B cell (primary cell): ENCODE results near the gene DNAH8. TPM values are rescaled to one million over a fixed set of nuclear protein-coding genes. Genes with fewer than 3 reads are reported as not detected.

Experiments used
- ATAC-seq: fragments of 200-7000 bp; cut with Tn5 transposase; one replicate; pipeline ENCODE4 v1.10.0; 2021; ENCODE audit warnings: low read depth, mild to moderate bottlenecking, moderate number of reproducible peaks, moderate library complexity
- CTCF ChIA-PET: fragments of 350-600 bp; sonication (Branson Sonifier 250); formaldehyde crosslinking; loops from one replicate; lab custom pipeline; 2021; ENCODE audit warnings: antibody characterized with exemption, inconsistent platforms; lab: Charles Lee
- POLR2A ChIA-PET: fragments of 350-600 bp; sonication (Branson Sonifier 250); formaldehyde crosslinking; loops from one replicate; lab custom pipeline; 2021; ENCODE audit warnings: antibody characterized with exemption; lab: Charles Lee
- DNase-seq: peaks from one replicate; pipeline ENCODE4 v3.0.0; 2013
- H2AFZ ChIP-seq: 2 replicates; pipeline ENCODE4 v1.6.1; 2012; ENCODE audit warnings: mild to moderate bottlenecking, low read depth, low read length; ENCODE audit not compliant: insufficient read depth, poor library complexity, severe bottlenecking
- H3K27ac ChIP-seq, 2 donors: 1 replicate in 1 of 2; 2 replicates in 1 of 2; pipeline ENCODE4 v1.5.1; 2012 to 2013; ENCODE audit warnings: low read length in 2 of 2, mild to moderate bottlenecking in 2 of 2, moderate library complexity in 1 of 2
- H3K27me3 ChIP-seq, 4 experiments: fragments of 200-600 bp in 1 of 4; sonication (generic) in 1 of 4; replicated peaks in 1 of 4; 1 replicate in 2 of 4; 2 replicates in 2 of 4; pipeline versions ENCODE4 v1.6.1 to v1.7.0; 2013 to 2016; ENCODE audit warnings: low read length in 3 of 4, mild to moderate bottlenecking in 2 of 4, mixed read lengths in 1 of 4, moderate library complexity in 1 of 4; ENCODE audit not compliant: insufficient read depth in 4 of 4, control insufficient read depth in 3 of 4; ENCODE audit errors: control extremely low read depth in 1 of 4
- H3K36me3 ChIP-seq, 2 experiments: replicated peaks in 1 of 2; 1 replicate in 1 of 2; 2 replicates in 1 of 2; pipeline versions ENCODE4 v1.6.1 to v1.7.1; 2013; ENCODE audit warnings: low read length in 1 of 2; ENCODE audit not compliant: insufficient read depth in 2 of 2, control insufficient read depth in 1 of 2; ENCODE audit errors: control extremely low read depth in 1 of 2, extremely low read depth in 1 of 2
- H3K4me1 ChIP-seq, 2 donors: fragments of 200-600 bp in 1 of 2; sonication (generic) in 1 of 2; 1 replicate in 1 of 2; 2 replicates in 1 of 2; pipeline versions ENCODE4 v1.5.1 to v1.6.1; 2013 to 2017; ENCODE audit warnings: low read length in 2 of 2; ENCODE audit not compliant: control insufficient read depth in 2 of 2, insufficient read depth in 2 of 2
- H3K4me2 ChIP-seq: replicated peaks from 2 replicates; pipeline ENCODE3; 2012; ENCODE audit warnings: mild to moderate bottlenecking, low read depth, low read length; ENCODE audit not compliant: poor library complexity, severe bottlenecking
- H3K4me3 ChIP-seq, 5 experiments: fragments of 200-600 bp in 1 of 5; sonication (generic) in 1 of 5; 1 replicate in 3 of 5; 2 replicates in 2 of 5; pipeline versions ENCODE4 v1.5.1 to v1.7.0; 2011 to 2016; ENCODE audit warnings: low read length in 4 of 5, mild to moderate bottlenecking in 4 of 5, low read depth in 2 of 5, control low read depth in 1 of 5, moderate library complexity in 1 of 5; ENCODE audit not compliant: insufficient read depth in 1 of 5; ENCODE audit errors: control extremely low read depth in 1 of 5, extremely low read depth in 1 of 5
- H3K79me2 ChIP-seq: fragments of 200-600 bp; sonication (generic); one replicate; pipeline ENCODE4 v1.6.0; 2016; ENCODE audit warnings: low read length; ENCODE audit not compliant: control insufficient read depth, insufficient read depth
- H3K9ac ChIP-seq: fragments of 200-600 bp; sonication (generic); 2 replicates; pipeline ENCODE4 v1.6.1; 2017; ENCODE audit warnings: mild to moderate bottlenecking, low read length, moderate library complexity
- H3K9me3 ChIP-seq, 3 donors: one replicate each; pipeline versions ENCODE4 v1.6.1 to v1.7.1; 2013; ENCODE audit warnings: low read length in 2 of 3; ENCODE audit not compliant: control insufficient read depth in 2 of 3, insufficient read depth in 1 of 3; ENCODE audit errors: control extremely low read depth in 1 of 3
- H4K20me1 ChIP-seq: 2 replicates; pipeline ENCODE4 v1.6.0; 2012; ENCODE audit warnings: mild to moderate bottlenecking, low read length; ENCODE audit not compliant: insufficient read depth, control insufficient read depth, poor library complexity, severe bottlenecking
- H3K27ac Mint-ChIP-seq: one replicate; pipeline ENCODE4 v1.8.0; 2021; ENCODE audit warnings: mixed read lengths
- H3K27me3 Mint-ChIP-seq: one replicate; pipeline ENCODE4 v1.8.0; 2021; ENCODE audit warnings: mixed read lengths
- H3K4me1 Mint-ChIP-seq: one replicate; pipeline ENCODE4 v1.8.0; 2021; ENCODE audit warnings: mixed read lengths
- H3K4me3 Mint-ChIP-seq: one replicate; pipeline ENCODE4 v1.8.0; 2021; ENCODE audit warnings: mixed read lengths
- H3K9me3 Mint-ChIP-seq: one replicate; pipeline ENCODE4 v1.8.0; 2022; ENCODE audit warnings: mixed read lengths; ENCODE audit not compliant: insufficient read depth
- EZH2 ChIP-seq: IDR thresholded peaks from 2 replicates; pipeline ENCODE4 v1.6.1; 2012; ENCODE audit warnings: borderline replicate concordance, low read depth, mild to moderate bottlenecking, moderate library complexity, low read length; ENCODE audit not compliant: insufficient read depth, poor library complexity, severe bottlenecking
- WGBS: methylation state at CpG from one replicate; pipeline ENCODE4 v1.1.5; 2013; ENCODE audit warnings: missing lambda C conversion rate; ENCODE audit not compliant: insufficient coverage; 5-methylcytosine and 5-hydroxymethylcytosine counted together
- intact Hi-C: fragments of 100-400 bp; cut with micrococcal nuclease; formaldehyde crosslinking; loops from one replicate; pipeline ENCODE4 v1.10.0; 2022
- polyA plus RNA-seq: library from polyadenylated mRNA; depleted of rRNA; stranded (reverse); fragments of >200 nt; gene quantifications from 2 replicates; pipeline ENCODE4 v1.2.3, GENCODE V29; 2012
- total RNA-seq, 2 donors: library from RNA; stranded (reverse); fragments of 120-200 nt in 1 of 2; gene quantifications; 1 replicate in 1 of 2; 2 replicates in 1 of 2; pipeline versions ENCODE4 v1.2.3 to v1.2.4, GENCODE V29; 2013 to 2022
- TF ChIP-seq, protein P1 (sequence below): fragments of 200-600 bp; IDR thresholded peaks from one replicate; pipeline ENCODE4 v1.8.0; 2022; ENCODE audit warnings: antibody characterized with exemption, mild to moderate bottlenecking

The DNAH8 gene
- total and polyA plus RNA-seq, 2 donors (not counting 1 experiment from before 2014, with no cell fraction given), result 0.69 to 1.1 TPM

DNA sequence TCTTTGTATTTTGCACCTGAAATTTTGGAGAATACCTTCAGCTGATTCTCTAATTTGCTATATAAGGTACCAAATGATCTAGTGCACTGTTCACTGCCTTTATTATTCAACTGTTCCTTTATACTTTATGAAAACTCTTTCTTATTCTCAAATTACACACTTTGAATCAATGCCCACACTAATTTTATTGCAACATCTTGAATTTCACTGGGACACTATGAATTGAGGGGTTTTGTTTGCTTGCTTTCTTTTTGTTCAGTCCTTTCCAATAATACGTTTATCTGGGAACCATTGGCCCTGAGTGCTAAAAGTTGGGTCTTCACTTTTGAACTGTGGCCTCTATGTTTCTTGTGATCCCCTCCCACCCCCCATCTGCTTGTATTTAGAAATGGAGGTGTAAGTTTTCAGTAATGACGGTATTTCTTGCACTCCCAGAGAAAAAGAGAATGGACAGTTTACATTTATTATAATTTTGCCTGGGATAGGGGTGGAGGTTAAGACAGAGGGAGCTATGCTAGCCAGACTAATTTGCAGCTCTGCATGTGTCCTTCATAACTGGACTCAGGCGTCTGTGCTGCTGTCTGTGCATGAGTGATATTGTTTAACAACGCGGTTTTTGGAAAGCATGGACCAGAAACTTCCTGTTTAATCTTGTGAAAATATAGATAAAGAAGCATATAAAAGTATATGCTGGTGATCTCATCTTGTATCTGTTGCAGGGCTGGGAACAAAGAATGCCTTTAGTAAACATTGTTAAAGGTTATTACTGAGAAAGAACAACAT lies 98.1 kb downstream of the DNAH8 start:
- WGBS, result no CpG with 5 or more reads among the region's 5 CpGs
- no peak for ATAC-seq
- Histone ChIP-seq H3K79me2 (no peaks in the 10 kb centered on the region), H3K27ac (no peak overlapping the region), H3K27me3 (peaks cover 0 to 6% (median 0%) of the 10 kb centered on the region in 4 experiments), H3K4me2 (no peak overlapping the region), H3K36me3 (no peaks in the 10 kb centered on the region), H4K20me1 (no peaks in the 10 kb centered on the region), H3K4me1 (no peaks in the 10 kb centered on the region), H3K9me3 (no peaks in the 10 kb centered on the region), H2AFZ (no peak overlapping the region), H3K9ac (no peak overlapping the region), H3K4me3 (no peak overlapping the region)
- TF ChIP-seq EZH2, result no peak
- Mint-ChIP-seq H3K4me1 (no peaks in the 10 kb centered on the region), H3K4me3 (no peak overlapping the region), H3K27me3 (no peaks in the 10 kb centered on the region), H3K27ac (no peak overlapping the region), H3K9me3 (no peaks in the 10 kb centered on the region)
- intact Hi-C loops, result no loop called here
- ChIA-PET CTCF (no interaction called here), POLR2A (no interaction called here)
- no peak for DNase-seq

- no peak overlapping the region for H3K27ac ChIP-seq
- H2AFZ ChIP-seq, result no peak overlapping the region
- no peaks in the 10 kb centered on the region for H3K9me3 ChIP-seq
- ChIA-PET POLR2A (no interaction called here), CTCF (no interaction called here)
- peaks cover 0 to 6% (median under 1%) of the 10 kb centered on the region in 4 experiments for H3K27me3 ChIP-seq
- H3K27me3 Mint-ChIP-seq, result peaks cover 6% of the 10 kb centered on the region
- no peak for TF ChIP-seq EZH2
- TF ChIP-seq, protein P1, sequence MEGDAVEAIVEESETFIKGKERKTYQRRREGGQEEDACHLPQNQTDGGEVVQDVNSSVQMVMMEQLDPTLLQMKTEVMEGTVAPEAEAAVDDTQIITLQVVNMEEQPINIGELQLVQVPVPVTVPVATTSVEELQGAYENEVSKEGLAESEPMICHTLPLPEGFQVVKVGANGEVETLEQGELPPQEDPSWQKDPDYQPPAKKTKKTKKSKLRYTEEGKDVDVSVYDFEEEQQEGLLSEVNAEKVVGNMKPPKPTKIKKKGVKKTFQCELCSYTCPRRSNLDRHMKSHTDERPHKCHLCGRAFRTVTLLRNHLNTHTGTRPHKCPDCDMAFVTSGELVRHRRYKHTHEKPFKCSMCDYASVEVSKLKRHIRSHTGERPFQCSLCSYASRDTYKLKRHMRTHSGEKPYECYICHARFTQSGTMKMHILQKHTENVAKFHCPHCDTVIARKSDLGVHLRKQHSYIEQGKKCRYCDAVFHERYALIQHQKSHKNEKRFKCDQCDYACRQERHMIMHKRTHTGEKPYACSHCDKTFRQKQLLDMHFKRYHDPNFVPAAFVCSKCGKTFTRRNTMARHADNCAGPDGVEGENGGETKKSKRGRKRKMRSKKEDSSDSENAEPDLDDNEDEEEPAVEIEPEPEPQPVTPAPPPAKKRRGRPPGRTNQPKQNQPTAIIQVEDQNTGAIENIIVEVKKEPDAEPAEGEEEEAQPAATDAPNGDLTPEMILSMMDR, result no peak
- H3K4me1 Mint-ChIP-seq, result no peaks in the 10 kb centered on the region
- H3K36me3 ChIP-seq, result no peaks in the 10 kb centered on the region
- no peaks in the 10 kb centered on the region for H3K9me3 Mint-ChIP-seq
- intact Hi-C loops, result no loop called here
- H3K27ac Mint-ChIP-seq, result no peak overlapping the region
- no peaks in the 10 kb centered on the region for H4K20me1 ChIP-seq
- ATAC-seq (no peak), DNase-seq (no peak)
- WGBS, result 100% methylated on average over 2 of the region's 5 CpGs
- H3K4me3 ChIP-seq, result no peak overlapping the region
- no peaks in the 10 kb centered on the region for H3K79me2 ChIP-seq
- no peak overlapping the region for H3K4me3 Mint-ChIP-seq
- H3K4me1 ChIP-seq, result no peaks in the 10 kb centered on the region
- no peak overlapping the region for H3K9ac ChIP-seq
- no peak overlapping the region for H3K4me2 ChIP-seq
Observed at GRCh38 chr6:38814761-38815160, 99.7 kb downstream of the DNAH8 start.
